ENCODE results near the gene TTC9C. TPM values are rescaled to one million over a fixed set of nuclear protein-coding genes. Genes with fewer than 3 reads are reported as not detected.

TTC9C gene
- total RNA-seq, 1 donor from 2014 or later: 78.4 TPM

DNA sequence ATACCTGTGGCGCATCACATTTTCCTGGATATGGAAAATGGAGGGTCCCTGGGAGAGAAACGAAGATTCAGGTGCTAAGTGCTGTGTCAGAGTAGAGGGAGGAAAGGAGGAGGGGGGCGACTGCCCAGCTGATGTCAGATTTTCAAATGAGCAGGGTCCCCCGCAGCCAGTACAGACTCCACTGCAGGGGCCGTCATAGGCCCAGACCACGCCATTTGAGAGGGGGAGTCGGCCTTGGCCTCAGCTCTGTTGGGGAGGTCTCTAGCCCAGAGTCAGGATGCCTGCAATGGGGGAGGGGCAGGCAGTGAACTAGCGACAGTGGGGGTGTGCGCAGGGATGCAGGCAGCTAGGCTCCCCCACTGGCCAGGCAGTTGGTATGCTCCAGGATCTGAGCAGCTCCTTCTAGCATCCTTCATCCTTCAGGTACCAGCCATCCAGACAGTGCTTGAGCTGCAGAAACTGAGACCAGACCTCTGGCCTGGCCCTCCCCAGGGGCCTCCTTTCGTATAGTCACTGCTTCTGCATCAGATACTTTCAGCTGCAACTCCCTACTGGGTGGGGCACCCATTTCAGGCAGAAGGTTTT lies 20.9 kb upstream of the TTC9C start, which contains the start of the genes BSCL2 and GNG3:
Gene BSCL2, minus strand, starts transcription at position 148 of the 585 bp plus-strand sequence. CDS start 229 bp downstream, outside the sequence.
Gene GNG3, plus strand, starts transcription at position 400 of the 585 bp plus-strand sequence. CDS start 620 bp downstream, outside the sequence.
- Histone ChIP-seq H3K27ac (peak within 1 kb of the TSS; percentile 72), H3K4me2 (peak within 1 kb of the TSS; percentile 96), H3K9ac (no peak within 1 kb of the TSS), H2AFZ (replicated peaks) (peak within 1 kb of the TSS; percentile 7), H3K79me2 (ENCODE audit: low read depth) (peaks cover 16% of the 10 kb centered on the region), H3F3A (ENCODE audit: low read depth) (peaks cover 66% of the 10 kb centered on the region), H3K9me3 (ENCODE audit: low read depth) (no peaks in the 10 kb centered on the region), H4K20me1 (ENCODE audit: low read depth) (no peaks in the 10 kb centered on the region), H3K4me3 (peak within 1 kb of the TSS; percentile 65), H3K36me3 (no peaks in the 10 kb centered on the region), H3K4me1 (peaks cover 32% of the 10 kb centered on the region), H3K27me3 (no peaks in the 10 kb centered on the region)
- peak; percentile 85 for DNase-seq (ENCODE audit: low spot score)
- H3K27ac Mint-ChIP-seq: peak within 1 kb of the TSS; percentile 97
- H3K9me3 Mint-ChIP-seq: no peaks in the 10 kb centered on the region
- peaks cover 47% of the 10 kb centered on the region for H3K4me1 Mint-ChIP-seq
- peaks cover 8% of the 10 kb centered on the region for H3K27me3 Mint-ChIP-seq (ENCODE audit: insufficient read depth, low read depth)
- peaks cover 19% of the 10 kb centered on the region for H3K36me3 Mint-ChIP-seq
- TF ChIP-seq EZH2phosphoT487 (IDR thresholded peaks at IDR 0.05) (no peak), EZH2 (IDR thresholded peaks at IDR 0.05) (no peak)
- TF ChIP-seq, protein P1, sequence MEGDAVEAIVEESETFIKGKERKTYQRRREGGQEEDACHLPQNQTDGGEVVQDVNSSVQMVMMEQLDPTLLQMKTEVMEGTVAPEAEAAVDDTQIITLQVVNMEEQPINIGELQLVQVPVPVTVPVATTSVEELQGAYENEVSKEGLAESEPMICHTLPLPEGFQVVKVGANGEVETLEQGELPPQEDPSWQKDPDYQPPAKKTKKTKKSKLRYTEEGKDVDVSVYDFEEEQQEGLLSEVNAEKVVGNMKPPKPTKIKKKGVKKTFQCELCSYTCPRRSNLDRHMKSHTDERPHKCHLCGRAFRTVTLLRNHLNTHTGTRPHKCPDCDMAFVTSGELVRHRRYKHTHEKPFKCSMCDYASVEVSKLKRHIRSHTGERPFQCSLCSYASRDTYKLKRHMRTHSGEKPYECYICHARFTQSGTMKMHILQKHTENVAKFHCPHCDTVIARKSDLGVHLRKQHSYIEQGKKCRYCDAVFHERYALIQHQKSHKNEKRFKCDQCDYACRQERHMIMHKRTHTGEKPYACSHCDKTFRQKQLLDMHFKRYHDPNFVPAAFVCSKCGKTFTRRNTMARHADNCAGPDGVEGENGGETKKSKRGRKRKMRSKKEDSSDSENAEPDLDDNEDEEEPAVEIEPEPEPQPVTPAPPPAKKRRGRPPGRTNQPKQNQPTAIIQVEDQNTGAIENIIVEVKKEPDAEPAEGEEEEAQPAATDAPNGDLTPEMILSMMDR (IDR thresholded peaks at IDR 0.05): no peak
- peak within 1 kb of the TSS; percentile 88 for H3K4me3 Mint-ChIP-seq

DNA sequence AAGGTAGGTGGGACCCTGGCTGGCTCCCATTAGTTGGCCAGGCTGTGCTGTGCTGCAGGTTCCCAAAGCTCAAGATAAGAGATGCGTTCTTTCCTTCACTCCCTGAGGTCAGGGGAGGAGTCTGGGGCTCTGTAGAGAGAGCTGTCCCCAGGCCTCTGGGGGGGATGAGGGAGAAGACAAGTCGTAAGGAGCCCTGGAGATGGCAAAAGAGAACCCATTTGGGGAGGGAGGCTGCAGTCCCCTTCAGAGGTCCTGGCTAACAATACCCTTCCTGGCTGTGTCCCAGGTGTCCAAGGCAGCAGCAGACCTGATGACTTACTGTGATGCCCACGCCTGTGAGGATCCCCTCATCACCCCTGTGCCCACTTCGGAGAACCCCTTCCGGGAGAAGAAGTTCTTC lies 19.9 kb upstream of the TTC9C start:
- DNase-seq (ENCODE audit: low spot score): no peak
- Histone ChIP-seq H3K79me2 (ENCODE audit: low read depth) (peaks cover 16% of the 10 kb centered on the region), H3K36me3 (no peaks in the 10 kb centered on the region), H3K9me3 (ENCODE audit: low read depth) (no peaks in the 10 kb centered on the region), H4K20me1 (ENCODE audit: low read depth) (no peaks in the 10 kb centered on the region), H3K27me3 (no peaks in the 10 kb centered on the region), H3F3A (ENCODE audit: low read depth) (peaks cover 77% of the 10 kb centered on the region), H3K27ac (no peak overlapping the region), H3K9ac (no peak overlapping the region), H2AFZ (replicated peaks) (no peak overlapping the region), H3K4me1 (peaks cover 32% of the 10 kb centered on the region), H3K4me3 (peak overlapping the region; percentile 65), H3K4me2 (peak overlapping the region; percentile 92)
- Mint-ChIP-seq H3K27me3 (ENCODE audit: insufficient read depth, low read depth) (peaks cover 8% of the 10 kb centered on the region), H3K36me3 (peaks cover 24% of the 10 kb centered on the region), H3K4me1 (peaks cover 47% of the 10 kb centered on the region), H3K4me3 (peak overlapping the region; percentile 88), H3K9me3 (no peaks in the 10 kb centered on the region), H3K27ac (peak overlapping the region; percentile 97)
- TF ChIP-seq, protein P1 (IDR thresholded peaks at IDR 0.05): no peak
- TF ChIP-seq EZH2phosphoT487 (IDR thresholded peaks at IDR 0.05): no peak
- no peak for TF ChIP-seq EZH2 (IDR thresholded peaks at IDR 0.05)

DNA sequence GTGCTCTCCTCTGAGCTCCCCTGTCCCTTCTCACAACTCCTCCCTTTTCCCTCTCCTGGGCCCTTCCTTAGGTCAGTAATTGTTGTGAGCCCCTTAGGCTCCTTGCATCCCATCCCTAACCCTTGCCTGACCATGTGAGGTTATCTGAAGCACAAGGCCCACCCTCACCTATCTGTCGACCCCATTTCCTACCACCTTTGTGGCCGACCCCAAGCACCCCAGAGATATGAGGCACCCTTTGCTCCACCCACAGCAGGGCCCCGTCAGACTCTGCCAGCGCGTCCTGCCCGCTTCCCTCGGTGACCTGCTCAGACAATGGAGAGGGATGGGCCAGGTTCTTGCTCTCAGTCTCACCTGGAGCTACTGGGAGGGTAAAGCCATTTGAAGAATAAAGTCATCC lies 19.5 kb upstream of the TTC9C start:
- no peak for DNase-seq (ENCODE audit: low spot score)
- H3K9ac ChIP-seq: peak overlapping the region; percentile 55
- TF ChIP-seq, protein P1 (IDR thresholded peaks at IDR 0.05): no peak
- TF ChIP-seq EZH2 (IDR thresholded peaks at IDR 0.05) (no peak), EZH2phosphoT487 (IDR thresholded peaks at IDR 0.05) (no peak)

More for the DNA sequence above, 19.5 kb upstream of the TTC9C start:
- Histone ChIP-seq H3K4me1 (peaks cover 32% of the 10 kb centered on the region), H3K79me2 (ENCODE audit: low read depth) (peaks cover 16% of the 10 kb centered on the region), H3K27me3 (no peaks in the 10 kb centered on the region), H3K4me3 (peak overlapping the region; percentile 65), H3K9me3 (ENCODE audit: low read depth) (no peaks in the 10 kb centered on the region), H2AFZ (replicated peaks) (peak overlapping the region; percentile 68), H4K20me1 (ENCODE audit: low read depth) (no peaks in the 10 kb centered on the region), H3K4me2 (peak overlapping the region; percentile 92), H3K27ac (peak overlapping the region; percentile 61), H3F3A (ENCODE audit: low read depth) (peaks cover 81% of the 10 kb centered on the region), H3K36me3 (no peaks in the 10 kb centered on the region)
- peak overlapping the region; percentile 97 for H3K27ac Mint-ChIP-seq
- H3K4me3 Mint-ChIP-seq: peak overlapping the region; percentile 88
- H3K4me1 Mint-ChIP-seq: peaks cover 47% of the 10 kb centered on the region
- H3K9me3 Mint-ChIP-seq: no peaks in the 10 kb centered on the region
- peaks cover 8% of the 10 kb centered on the region for H3K27me3 Mint-ChIP-seq (ENCODE audit: insufficient read depth, low read depth)
- H3K36me3 Mint-ChIP-seq: peaks cover 26% of the 10 kb centered on the region

Measured in neural progenitor cell (in vitro differentiated cells).